ENCODE measurements around the gene PBX1.

DNA sequence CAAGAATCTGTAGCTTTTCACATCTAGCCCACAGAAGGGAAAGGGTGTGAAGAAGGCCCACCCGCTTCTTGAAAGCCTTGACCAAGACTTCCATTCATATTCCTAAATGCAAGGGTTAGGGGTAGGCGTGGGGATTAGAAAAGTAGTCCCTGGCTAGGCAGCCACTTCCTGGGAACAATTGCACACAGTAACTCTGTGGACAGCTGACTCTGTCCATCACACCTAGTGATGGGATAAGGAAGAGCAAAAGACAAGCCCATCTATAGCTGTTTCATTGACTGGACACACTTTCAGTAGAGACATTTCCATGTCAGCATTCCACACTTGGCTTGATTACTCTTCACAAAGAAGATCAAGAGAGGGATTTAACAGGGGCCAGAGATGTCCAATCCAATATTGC, 294.2 kb downstream of the PBX1 start:
- TF ChIP-seq, protein P1, sequence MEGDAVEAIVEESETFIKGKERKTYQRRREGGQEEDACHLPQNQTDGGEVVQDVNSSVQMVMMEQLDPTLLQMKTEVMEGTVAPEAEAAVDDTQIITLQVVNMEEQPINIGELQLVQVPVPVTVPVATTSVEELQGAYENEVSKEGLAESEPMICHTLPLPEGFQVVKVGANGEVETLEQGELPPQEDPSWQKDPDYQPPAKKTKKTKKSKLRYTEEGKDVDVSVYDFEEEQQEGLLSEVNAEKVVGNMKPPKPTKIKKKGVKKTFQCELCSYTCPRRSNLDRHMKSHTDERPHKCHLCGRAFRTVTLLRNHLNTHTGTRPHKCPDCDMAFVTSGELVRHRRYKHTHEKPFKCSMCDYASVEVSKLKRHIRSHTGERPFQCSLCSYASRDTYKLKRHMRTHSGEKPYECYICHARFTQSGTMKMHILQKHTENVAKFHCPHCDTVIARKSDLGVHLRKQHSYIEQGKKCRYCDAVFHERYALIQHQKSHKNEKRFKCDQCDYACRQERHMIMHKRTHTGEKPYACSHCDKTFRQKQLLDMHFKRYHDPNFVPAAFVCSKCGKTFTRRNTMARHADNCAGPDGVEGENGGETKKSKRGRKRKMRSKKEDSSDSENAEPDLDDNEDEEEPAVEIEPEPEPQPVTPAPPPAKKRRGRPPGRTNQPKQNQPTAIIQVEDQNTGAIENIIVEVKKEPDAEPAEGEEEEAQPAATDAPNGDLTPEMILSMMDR (IDR thresholded peaks at IDR 0.05; ENCODE audit: low read depth, low read length, poor library complexity, severe bottlenecking) = no peak
- TF ChIP-seq EZH2phosphoT487 (IDR thresholded peaks at IDR 0.05; ENCODE audit: borderline replicate concordance, low read length) = no peak

Measured in DOHH2 (cell line).